Measurements from ENCODE around the gene GABBR2. TPM values are rescaled to one million over a fixed set of nuclear protein-coding genes. Genes with fewer than 3 reads are reported as not detected.

The GABBR2 gene
- total and polyA plus RNA-seq, 2 of the 8 experiments (the other 6 are each of a cell fraction or from before 2014, with no cell fraction given), result 0.50 to 1.2 TPM

DNA sequence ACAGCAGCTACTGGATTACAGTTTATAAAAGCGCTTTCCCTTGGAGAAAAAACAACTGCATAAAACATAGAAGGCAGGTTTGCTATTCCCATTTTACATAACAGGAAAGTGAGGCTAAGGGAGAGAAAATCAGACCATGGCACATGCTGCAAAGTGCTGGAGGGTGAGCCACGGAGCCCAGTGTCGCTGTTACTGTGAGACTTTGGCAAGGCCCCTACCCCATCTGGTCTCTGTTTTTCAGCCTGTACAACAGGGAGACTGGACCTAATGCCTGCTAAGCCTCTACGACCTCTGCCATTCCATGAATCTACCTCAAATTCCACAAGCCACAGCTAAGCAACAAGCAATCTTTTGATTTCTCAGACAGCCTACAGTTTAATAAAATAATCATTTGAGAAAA is 139.2 kb downstream of the GABBR2 start:
- Histone ChIP-seq H3K4ac (replicated peaks; ENCODE audit: insufficient read length, low read depth, low read length) (no peak overlapping the region), H3K36me3 (ENCODE audit: control insufficient read depth in 2 of 4, insufficient read depth in 4 of 4, low read length in 3 of 4) (no peaks in the 10 kb centered on the region), H2AK5ac (ENCODE audit: low read depth, low read length) (no peak overlapping the region), H3K18ac (ENCODE audit: extremely low read depth, low read length) (no peak overlapping the region), H2BK120ac (replicated peaks; ENCODE audit: low read depth, low read length) (no peak overlapping the region), H4K8ac (ENCODE audit: extremely low read depth, insufficient read depth, low read length) (no peak overlapping the region), H3K27ac (ENCODE audit: low read depth, low read length) (no peak overlapping the region), H3K9me3 (ENCODE audit: insufficient read depth in 2 of 2, low read depth in 1 of 2, low read length in 1 of 2) (no peaks in the 10 kb centered on the region), H2BK5ac (ENCODE audit: low read depth, low read length) (no peak overlapping the region), H3K9ac (replicated peaks in 1 of 4; ENCODE audit: extremely low read depth in 1 of 4, low read depth in 3 of 4, low read length in 3 of 4) (no peak overlapping the region), H3K79me1 (ENCODE audit: low read depth, low read length) (no peaks in the 10 kb centered on the region), H2BK12ac (ENCODE audit: low read depth, low read length) (no peak overlapping the region), H3K4me1 (replicated peaks in 1 of 4; ENCODE audit: control insufficient read depth in 3 of 4, insufficient read depth in 4 of 4, low read length in 3 of 4) (no peaks in the 10 kb centered on the region), H2BK15ac (ENCODE audit: low read length) (no peak overlapping the region), H3K23me2 (ENCODE audit: low read depth, low read length) (no peaks in the 10 kb centered on the region), H2AFZ (ENCODE audit: low read length) (no peak overlapping the region), H3K4me3 (ENCODE audit: extremely low read depth in 1 of 4, insufficient read depth in 2 of 4, low read depth in 3 of 4, low read length in 4 of 4) (no peak overlapping the region), H3K56ac (replicated peaks; ENCODE audit: insufficient read length, low read depth, low read length) (no peak overlapping the region), H3K79me2 (ENCODE audit: control insufficient read depth in 1 of 2, insufficient read depth in 2 of 2, low read length in 2 of 2) (no peaks in the 10 kb centered on the region), H4K91ac (replicated peaks; ENCODE audit: insufficient read length, low read length) (no peak overlapping the region), H3K14ac (ENCODE audit: insufficient read length) (no peak overlapping the region), H2BK20ac (ENCODE audit: low read length) (no peak overlapping the region), H3K27me3 (replicated peaks in 1 of 4; ENCODE audit: control insufficient read depth in 3 of 4, extremely low read depth in 1 of 4, insufficient read depth in 3 of 4, low read length in 3 of 4) (no peaks in the 10 kb centered on the region), H3K4me2 (ENCODE audit: insufficient read depth in 1 of 2, low read depth in 2 of 2, low read length in 2 of 2) (no peak overlapping the region), H3K23ac (ENCODE audit: insufficient read length) (no peak overlapping the region), H4K20me1 (replicated peaks in 1 of 2; ENCODE audit: control insufficient read depth in 1 of 2, insufficient read depth in 2 of 2, low read length in 2 of 2) (no peaks in the 10 kb centered on the region), H4K5ac (ENCODE audit: insufficient read length, low read depth, low read length) (no peak overlapping the region)
- FAIRE-seq (no peak), DNase-seq (ENCODE audit: low read depth in 1 of 2, low spot score in 2 of 2) (no peak)
- POLR2A ChIA-PET (ENCODE audit: partially characterized antibody), result no interaction called here
- WGBS, 2 experiments (ENCODE audit: extremely low coverage in 1 of 2, insufficient coverage in 1 of 2, insufficient read length in 1 of 2, insufficient replicate concordance in 2 of 2, low coverage in 1 of 2, low lambda C conversion rate in 2 of 2, missing lambda C conversion rate in 1 of 2), result 89% methylated on average over 4 of the region's 4 CpGs; no CpG with 5 or more reads in 1 of the 2 experiments
- TF ChIP-seq KDM4A (IDR thresholded peaks at IDR 0.05; ENCODE audit: low read depth, low read length, severe bottlenecking) (no peak), JUN (IDR thresholded peaks at IDR 0.05; ENCODE audit: low read depth, low read length) (no peak), BRCA1 (IDR thresholded peaks at IDR 0.05; ENCODE audit: low read depth, low read length) (no peak), CHD2 (IDR thresholded peaks at IDR 0.05; ENCODE audit: low read length) (no peak), YY1 (IDR thresholded peaks at IDR 0.05; ENCODE audit: low read depth, low read length) (no peak), RBBP5 (IDR thresholded peaks at IDR 0.05; ENCODE audit: borderline replicate concordance, low read depth, low read length) (no peak), SIX5 (IDR thresholded peaks at IDR 0.05; ENCODE audit: low read depth, low read length) (no peak), HDAC2 (IDR thresholded peaks at IDR 0.05; ENCODE audit: borderline replicate concordance in 1 of 2, low read depth in 2 of 2, low read length in 2 of 2) (no peak), TAF7 (optimal IDR thresholded peaks at IDR 0.05; ENCODE audit: borderline replicate concordance, low read depth, low read length) (no peak)
- TF ChIP-seq, protein P1, sequence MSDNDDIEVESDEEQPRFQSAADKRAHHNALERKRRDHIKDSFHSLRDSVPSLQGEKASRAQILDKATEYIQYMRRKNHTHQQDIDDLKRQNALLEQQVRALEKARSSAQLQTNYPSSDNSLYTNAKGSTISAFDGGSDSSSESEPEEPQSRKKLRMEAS (IDR thresholded peaks at IDR 0.05), result no peak
- TF ChIP-seq, protein P2, sequence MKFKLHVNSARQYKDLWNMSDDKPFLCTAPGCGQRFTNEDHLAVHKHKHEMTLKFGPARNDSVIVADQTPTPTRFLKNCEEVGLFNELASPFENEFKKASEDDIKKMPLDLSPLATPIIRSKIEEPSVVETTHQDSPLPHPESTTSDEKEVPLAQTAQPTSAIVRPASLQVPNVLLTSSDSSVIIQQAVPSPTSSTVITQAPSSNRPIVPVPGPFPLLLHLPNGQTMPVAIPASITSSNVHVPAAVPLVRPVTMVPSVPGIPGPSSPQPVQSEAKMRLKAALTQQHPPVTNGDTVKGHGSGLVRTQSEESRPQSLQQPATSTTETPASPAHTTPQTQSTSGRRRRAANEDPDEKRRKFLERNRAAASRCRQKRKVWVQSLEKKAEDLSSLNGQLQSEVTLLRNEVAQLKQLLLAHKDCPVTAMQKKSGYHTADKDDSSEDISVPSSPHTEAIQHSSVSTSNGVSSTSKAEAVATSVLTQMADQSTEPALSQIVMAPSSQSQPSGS (IDR thresholded peaks at IDR 0.05; ENCODE audit: low read length), result no peak
- TF ChIP-seq, protein P3, sequence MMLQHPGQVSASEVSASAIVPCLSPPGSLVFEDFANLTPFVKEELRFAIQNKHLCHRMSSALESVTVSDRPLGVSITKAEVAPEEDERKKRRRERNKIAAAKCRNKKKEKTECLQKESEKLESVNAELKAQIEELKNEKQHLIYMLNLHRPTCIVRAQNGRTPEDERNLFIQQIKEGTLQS (IDR thresholded peaks at IDR 0.05; ENCODE audit: insufficient read depth, low read depth, low read length), result no peak
- CTCF ChIA-PET (ENCODE audit: partially characterized antibody), result interaction anchor here (0.7 to 1.6 kb wide), 6 partner anchors 24 to 171 kb away, joined by 3 to 5 read pairs (median 4); no protein-coding TSS in a partner anchor

All from H1 (cell line).